Left ventricle myocardium inferior (tissue), 1 donor: ENCODE data around the gene ADAM12. TPM values are rescaled to one million over a fixed set of nuclear protein-coding genes. Genes with fewer than 3 reads are reported as not detected.

Source experiments
- DNase-seq: peaks from one replicate; pipeline ENCODE4 v3.0.0-alpha.2; 2020
- H3K27ac ChIP-seq: fragments of 200-600 bp; replicated peaks from 2 replicates; pipeline ENCODE4 v1.8.0; 2021
- H3K27me3 ChIP-seq: fragments of 200-600 bp; 2 replicates; pipeline ENCODE4 v1.8.0; 2021; ENCODE audit warnings: low read depth
- H3K36me3 ChIP-seq: fragments of 200-600 bp; 2 replicates; pipeline ENCODE4 v1.8.0; 2021
- H3K4me1 ChIP-seq: fragments of 200-600 bp; 2 replicates; pipeline ENCODE4 v1.8.0; 2021
- H3K4me3 ChIP-seq: fragments of 200-600 bp; 2 replicates; pipeline ENCODE4 v1.8.0; 2021; ENCODE audit warnings: mild to moderate bottlenecking, moderate library complexity
- H3K9me3 ChIP-seq: fragments of 200-600 bp; replicated peaks from 2 replicates; pipeline ENCODE4 v1.8.0; 2021
- CTCF ChIP-seq: fragments of 200-600 bp; IDR thresholded peaks from 2 replicates; pipeline ENCODE4 v1.8.0; 2021; ENCODE audit warnings: antibody characterized with exemption, mild to moderate bottlenecking, borderline replicate concordance
- intact Hi-C: fragments of 100-400 bp; cut with micrococcal nuclease; formaldehyde crosslinking; loops from one replicate; pipeline ENCODE4 v1.11.0; 2022
- total RNA-seq: library from RNA; stranded (reverse); fragmentation: NEBNext Ultra II Directional; extraction: Animal tissue kit (Norgen Biotek cat#: 25700); gene quantifications from one replicate; pipeline ENCODE4 v1.2.1, GENCODE V29; 2021
- donor health status: DM: no; HTN: yes; CAD: no; lungs with severe emphysema.

ADAM12 gene
- total RNA-seq, 1 donor from 2014 or later = 0.27 TPM

- Histone ChIP-seq H3K4me1 (no peaks in the 10 kb centered on the region), H3K27me3 (peaks cover 4% of the 10 kb centered on the region), H3K4me3 (no peak overlapping the region), H3K27ac (no peak overlapping the region), H3K9me3 (no peaks in the 10 kb centered on the region), H3K36me3 (no peaks in the 10 kb centered on the region)
- no peak for DNase-seq
- intact Hi-C loops = no loop called here
- TF ChIP-seq CTCF = no peak
These were observed 188.9 kb downstream of the ADAM12 start for GRCh38 chr10:126199221-126199998.

- DNase-seq = no peak
- no peak for TF ChIP-seq CTCF
- Histone ChIP-seq H3K36me3 (no peaks in the 10 kb centered on the region), H3K9me3 (no peaks in the 10 kb centered on the region), H3K4me1 (no peaks in the 10 kb centered on the region), H3K27me3 (peaks cover 2% of the 10 kb centered on the region), H3K27ac (no peak overlapping the region), H3K4me3 (no peak overlapping the region)
- intact Hi-C loops = no loop called here
These were observed 189.6 kb downstream of the ADAM12 start for GRCh38 chr10:126198681-126199080.

- H3K27me3 ChIP-seq = peaks cover 7% of the 10 kb centered on the region
- no peak for TF ChIP-seq CTCF
- no peaks in the 10 kb centered on the region for H3K4me1 ChIP-seq
- intact Hi-C loops = no loop called here
- no peak for DNase-seq
- no peaks in the 10 kb centered on the region for H3K36me3 ChIP-seq
- no peaks in the 10 kb centered on the region for H3K9me3 ChIP-seq
- no peak overlapping the region for H3K4me3 ChIP-seq
- H3K27ac ChIP-seq = no peak overlapping the region
These were observed 191.2 kb downstream of the ADAM12 start for GRCh38 chr10:126197036-126197543.

GRCh38 chr10:126196281-126196680 is 192.0 kb downstream of the ADAM12 start:
- H3K27me3 ChIP-seq = peaks cover 9% of the 10 kb centered on the region
- TF ChIP-seq CTCF = no peak
- no peak overlapping the region for H3K4me3 ChIP-seq
- intact Hi-C loops = no loop called here
- no peaks in the 10 kb centered on the region for H3K9me3 ChIP-seq
- no peak for DNase-seq
- H3K36me3 ChIP-seq = no peaks in the 10 kb centered on the region
- H3K4me1 ChIP-seq = no peaks in the 10 kb centered on the region
- no peak overlapping the region for H3K27ac ChIP-seq

GRCh38 chr10:126191192-126191591 is 197.1 kb downstream of the ADAM12 start:
- no peak for DNase-seq
- no peak for TF ChIP-seq CTCF

More at GRCh38 chr10:126191192-126191591, 197.1 kb downstream of the ADAM12 start:
- Histone ChIP-seq H3K4me3 (no peak overlapping the region), H3K27me3 (peaks cover 29% of the 10 kb centered on the region), H3K36me3 (no peaks in the 10 kb centered on the region), H3K4me1 (no peaks in the 10 kb centered on the region), H3K9me3 (no peaks in the 10 kb centered on the region), H3K27ac (no peak overlapping the region)
- intact Hi-C loops = no loop called here
